Activated CD8-positive, alpha-beta memory T cell treated with anti-CD3 and anti-CD28 coated beads, Interleukin-2, amount 50 U/mL, for 1 hour (primary cell): ENCODE data around the gene ZNF677.
"Not testable (repeated sequence)": the region's sequence is repeated elsewhere in the genome, so short reads cannot be mapped to it uniquely, and the experiment has no call there.

Source experiments
- DNase-seq: peaks from one replicate; pipeline ENCODE4 v3.0.0-alpha.2; 2020; ENCODE audit errors: extremely low read depth

ZNF677 gene

DNA sequence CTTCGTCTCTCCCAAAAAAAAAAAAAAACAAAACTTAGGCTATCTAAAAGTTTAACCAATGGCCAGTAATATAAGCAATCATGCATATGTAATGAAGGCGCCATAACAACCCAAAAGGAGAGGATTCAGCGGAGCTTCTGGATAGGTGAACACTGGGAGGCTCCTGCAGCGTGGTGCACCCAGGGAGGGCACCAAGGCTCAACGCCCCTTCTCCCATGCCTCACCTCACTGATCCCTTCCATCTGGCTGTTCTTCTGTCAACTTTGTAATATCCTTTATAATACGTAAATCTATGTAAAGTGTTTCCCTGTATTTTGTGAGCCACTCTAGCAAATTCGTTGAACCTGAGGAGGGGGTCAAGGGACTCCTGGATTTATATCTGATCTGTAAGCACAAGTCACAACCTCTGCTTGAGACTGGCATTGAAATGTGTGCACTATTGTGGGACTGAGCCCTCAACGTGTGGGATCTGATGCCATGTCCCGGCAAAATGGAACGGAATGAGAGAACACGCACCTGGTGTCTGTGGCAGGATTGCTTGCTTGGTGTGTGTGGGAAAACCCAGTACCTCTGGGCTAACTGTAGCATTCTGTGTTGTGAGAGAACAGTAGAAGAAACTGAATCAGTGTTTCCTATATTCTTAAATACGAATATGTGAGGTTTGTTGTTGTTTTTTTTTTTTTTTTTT lies 61.0 kb downstream of the ZNF677 start:
- DNase-seq: no peak

DNA sequence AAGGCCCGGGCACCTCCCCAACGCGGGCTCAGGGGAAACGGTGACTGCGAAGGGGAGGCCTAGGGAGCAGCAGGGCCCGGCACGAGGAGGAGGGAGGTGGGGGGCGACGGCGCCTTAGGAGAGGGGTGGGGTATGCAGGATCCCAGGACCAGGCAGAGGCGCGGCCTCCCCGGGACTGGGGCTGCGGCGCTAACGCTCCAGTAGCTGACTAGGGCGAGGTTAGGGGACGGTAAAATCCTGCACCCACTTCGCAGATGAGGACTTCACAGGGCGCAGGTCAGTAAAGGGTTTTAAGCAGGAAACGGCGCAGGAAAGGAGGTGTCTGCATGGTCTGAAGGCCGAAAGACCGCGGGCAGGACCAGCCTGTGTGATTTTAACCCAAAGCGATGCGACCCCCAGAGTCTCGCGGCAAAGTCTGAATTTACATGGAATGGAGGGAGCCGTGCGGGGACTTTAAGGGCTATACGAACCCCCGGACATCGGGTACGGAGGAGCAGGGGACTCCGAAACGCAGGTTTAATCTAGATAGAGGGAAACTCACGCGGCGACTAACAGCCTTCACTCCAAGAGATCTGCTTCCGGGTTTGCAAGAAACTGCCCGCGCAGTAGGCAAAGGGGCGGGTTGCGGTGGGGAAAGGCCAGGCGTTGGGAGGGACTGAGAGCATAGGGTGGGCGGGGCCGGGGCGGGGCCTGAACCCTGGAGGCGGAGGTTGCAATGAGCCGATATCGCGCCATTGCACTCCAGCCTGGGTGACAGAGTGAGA lies 61.7 kb downstream of the ZNF677 start, which contains the start of gene ZNF665:
Gene ZNF665 (minus strand): TSS at position 588 of the 764 bp plus-strand sequence. CDS start 10,460 bp downstream, outside the sequence.
- peak; percentile 24 for DNase-seq

DNA sequence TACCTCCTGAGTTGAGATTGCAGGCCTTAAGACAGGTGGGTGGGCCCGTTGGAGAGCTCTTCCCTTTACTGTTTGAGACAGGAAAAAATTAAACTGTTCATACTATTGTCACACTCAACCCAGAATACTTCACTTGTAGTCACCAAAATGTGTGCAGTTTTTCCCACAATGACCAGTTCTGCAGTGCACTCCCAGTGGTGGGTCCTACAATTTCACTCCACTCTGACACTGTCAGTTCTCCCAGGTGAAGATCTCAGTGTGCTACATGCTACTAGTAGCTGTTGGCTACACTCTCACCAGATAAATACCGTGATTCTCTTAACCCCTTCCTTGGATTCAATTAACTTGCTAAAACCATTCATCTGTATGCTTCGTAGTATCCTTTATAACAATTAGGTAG lies 64.4 kb downstream of the ZNF677 start:
- no peak for DNase-seq

DNA sequence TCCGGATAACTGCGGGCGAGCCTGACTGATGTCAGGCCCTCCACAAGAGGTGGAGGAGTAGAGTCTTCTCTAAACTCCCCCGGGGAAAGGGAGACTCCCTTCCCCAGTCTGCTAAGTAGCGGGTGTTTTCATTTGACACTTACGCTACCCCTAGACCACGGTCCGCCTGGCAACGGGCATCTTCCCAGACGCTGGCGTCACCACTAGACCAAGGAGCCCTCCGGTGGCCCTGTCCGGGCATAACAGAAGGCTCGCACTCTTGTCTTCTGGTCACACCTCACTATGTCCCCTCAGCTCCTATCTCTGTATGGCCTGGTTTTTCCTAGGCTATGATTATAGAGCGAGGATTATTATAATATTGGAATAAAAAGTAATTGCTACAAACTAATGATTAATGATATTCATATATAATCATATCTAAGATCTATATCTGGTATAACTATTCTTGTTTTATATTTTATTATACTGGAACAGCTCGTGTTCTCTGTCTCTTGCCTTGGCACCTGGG lies 64.9 kb downstream of the ZNF677 start:
- not testable (repeated sequence) for DNase-seq
